ENCODE data around the gene AFAP1L1.
A peak's percentile ranks its signal among the peaks of the same experiment; 100 is the strongest.

AFAP1L1 gene

GRCh38 chr5:149271716-149272563, at the start of gene AFAP1L1:
AFAP1L1 (plus strand) TSS chr5:149271859; CDS start chr5:149271969, 110 bp downstream.
- DNase-seq, result peak; percentile 10

GRCh38 chr5:149223081-149223848, 48.4 kb upstream of the AFAP1L1 start:
- no peak for DNase-seq

GRCh38 chr5:149224282-149224681, 47.4 kb upstream of the AFAP1L1 start:
- no peak for DNase-seq

GRCh38 chr5:149227168-149227826, 44.4 kb upstream of the AFAP1L1 start:
- DNase-seq, result peak; percentile 34

- no peak for DNase-seq
Observed at GRCh38 chr5:149228618-149229297, 42.9 kb upstream of the AFAP1L1 start.

- DNase-seq, result no peak
Observed at GRCh38 chr5:149229298-149229937, 42.2 kb upstream of the AFAP1L1 start.

GRCh38 chr5:149235841-149236240, 35.8 kb upstream of the AFAP1L1 start:
- DNase-seq, result no peak

- no peak for DNase-seq
Observed at GRCh38 chr5:149237662-149238061, 34.0 kb upstream of the AFAP1L1 start.

GRCh38 chr5:149238540-149238939, 33.1 kb upstream of the AFAP1L1 start:
- no peak for DNase-seq

- DNase-seq, result no peak
Observed at GRCh38 chr5:149239917-149240316, 31.7 kb upstream of the AFAP1L1 start.

- DNase-seq, result peak; percentile 91
Observed at GRCh38 chr5:149240354-149240998, 31.2 kb upstream of the AFAP1L1 start.

GRCh38 chr5:149242339-149242738, 29.3 kb upstream of the AFAP1L1 start:
- DNase-seq, result no peak

- DNase-seq, result no peak
Observed at GRCh38 chr5:149246906-149247305, 24.8 kb upstream of the AFAP1L1 start.

GRCh38 chr5:149247726-149248125, 23.9 kb upstream of the AFAP1L1 start:
- DNase-seq, result no peak

GRCh38 chr5:149251546-149251945, 20.1 kb upstream of the AFAP1L1 start:
- DNase-seq, result no peak

GRCh38 chr5:149254506-149254905, 17.2 kb upstream of the AFAP1L1 start:
- DNase-seq, result no peak

GRCh38 chr5:149256451-149256850, 15.2 kb upstream of the AFAP1L1 start:
- no peak for DNase-seq

- no peak for DNase-seq
Observed at GRCh38 chr5:149257131-149257530, 14.5 kb upstream of the AFAP1L1 start.

GRCh38 chr5:149257889-149258705, 13.6 kb upstream of the AFAP1L1 start:
- DNase-seq, result no peak

- no peak for DNase-seq
Observed at GRCh38 chr5:149260761-149261160, 10.9 kb upstream of the AFAP1L1 start.

GRCh38 chr5:149261246-149261645, 10.4 kb upstream of the AFAP1L1 start:
- DNase-seq, result no peak
